H1 (cell line): ENCODE results near the gene LAPTM4A. TPM values are rescaled to one million over a fixed set of nuclear protein-coding genes. Genes with fewer than 3 reads are reported as not detected.

ENCODE experiments used
- CTCF ChIA-PET: fragments of 300-600 bp; sonication (Branson Sonifier 250); formaldehyde crosslinking; loops from one replicate; lab custom pipeline; 2021; ENCODE audit not compliant: partially characterized antibody; lab: Charles Lee
- POLR2A ChIA-PET: fragments of 300-600 bp; sonication (Branson Sonifier 250); formaldehyde crosslinking; loops from one replicate; lab custom pipeline; 2021; ENCODE audit warnings: inconsistent platforms; ENCODE audit not compliant: partially characterized antibody; lab: Charles Lee
- DNase-seq, 2 experiments: peaks; one replicate each; pipeline versions ENCODE4 v3.0.0 to v3.0.0-alpha.2; 2010 to 2022; ENCODE audit warnings: low spot score in 2 of 2, low read depth in 1 of 2, mixed read lengths in 1 of 2
- FAIRE-seq: peaks from 2 replicates; lab custom pipeline; 2011; peaks lifted over from hg19 to GRCh38; lab: Jason Lieb, UNC
- H2AFZ ChIP-seq: 2 replicates; pipeline ENCODE4 v1.8.1; 2012; ENCODE audit warnings: low read length, inconsistent platforms
- H2AK5ac ChIP-seq: 2 replicates; pipeline ENCODE4 v1.6.1; 2013; ENCODE audit warnings: low read depth, low read length
- H2BK120ac ChIP-seq: replicated peaks from 2 replicates; pipeline ENCODE3; 2013; ENCODE audit warnings: low read depth, low read length, inconsistent platforms
- H2BK12ac ChIP-seq: 2 replicates; pipeline ENCODE4 v1.6.1; 2013; ENCODE audit warnings: low read depth, low read length
- H2BK15ac ChIP-seq: 2 replicates; pipeline ENCODE4 v1.6.1; 2013; ENCODE audit warnings: low read length
- H2BK20ac ChIP-seq: 2 replicates; pipeline ENCODE4 v1.6.1; 2013; ENCODE audit warnings: low read length
- H2BK5ac ChIP-seq: 2 replicates; pipeline ENCODE4 v1.6.1; 2013; ENCODE audit warnings: low read depth, low read length
- H3K14ac ChIP-seq: 2 replicates; pipeline ENCODE4 v1.6.1; 2013; ENCODE audit warnings: inconsistent platforms; ENCODE audit not compliant: insufficient read length
- H3K18ac ChIP-seq: 2 replicates; pipeline ENCODE4 v1.6.1; 2013; ENCODE audit warnings: low read length; ENCODE audit errors: extremely low read depth
- H3K23ac ChIP-seq: 2 replicates; pipeline ENCODE4 v1.6.1; 2013; ENCODE audit warnings: inconsistent platforms; ENCODE audit not compliant: insufficient read length
- H3K23me2 ChIP-seq: 2 replicates; pipeline ENCODE4 v1.6.1; 2013; ENCODE audit warnings: low read depth, low read length
- H3K27ac ChIP-seq: 2 replicates; pipeline ENCODE4 v1.6.1; 2011; ENCODE audit warnings: low read depth, low read length, inconsistent platforms
- H3K27me3 ChIP-seq, 4 experiments: replicated peaks in 1 of 4; 1 replicate in 1 of 4; 2 replicates in 3 of 4; pipeline versions ENCODE4 v1.6.1 to v1.8.1; 2011 to 2013; ENCODE audit warnings: low read length in 3 of 4, mild to moderate bottlenecking in 3 of 4, inconsistent platforms in 2 of 4, mixed read lengths in 2 of 4, moderate library complexity in 1 of 4; ENCODE audit not compliant: control insufficient read depth in 3 of 4, insufficient read depth in 3 of 4; ENCODE audit errors: extremely low read depth in 1 of 4
- H3K36me3 ChIP-seq, 4 experiments: 2 replicates each; pipeline versions ENCODE4 v1.6.1 to v1.8.1; 2011 to 2013; ENCODE audit warnings: mild to moderate bottlenecking in 4 of 4, low read length in 3 of 4, moderate library complexity in 2 of 4, control low read depth in 1 of 4, inconsistent platforms in 1 of 4; ENCODE audit not compliant: insufficient read depth in 4 of 4, control insufficient read depth in 2 of 4
- H3K4ac ChIP-seq: replicated peaks from 2 replicates; pipeline ENCODE3; 2013; ENCODE audit warnings: low read length, low read depth, mixed read lengths, inconsistent platforms; ENCODE audit not compliant: insufficient read length
- H3K4me1 ChIP-seq, 4 experiments: replicated peaks in 1 of 4; 1 replicate in 1 of 4; 2 replicates in 3 of 4; pipeline versions ENCODE4 v1.6.1 to v1.8.1; 2011 to 2013; ENCODE audit warnings: low read length in 3 of 4, inconsistent platforms in 2 of 4, mixed read lengths in 1 of 4; ENCODE audit not compliant: insufficient read depth in 4 of 4, control insufficient read depth in 3 of 4
- H3K4me2 ChIP-seq, 2 experiments: 2 replicates each; pipeline versions ENCODE4 v1.6.1 to v1.8.1; 2011 to 2013; ENCODE audit warnings: low read depth in 2 of 2, low read length in 2 of 2, control low read depth in 1 of 2, inconsistent platforms in 1 of 2, mild to moderate bottlenecking in 1 of 2; ENCODE audit not compliant: insufficient read depth in 1 of 2
- H3K4me3 ChIP-seq, 4 experiments: fragments of 200-600, 300-600 bp in 1 of 4; sonication (generic), shearing (Covaris generic), sonication (Bioruptor Twin) in 1 of 4; 2 replicates each; pipeline versions ENCODE4 v1.5.1 to v1.8.1; 2011 to 2016; ENCODE audit warnings: low read length in 4 of 4, low read depth in 3 of 4, control low read depth in 2 of 4, inconsistent platforms in 2 of 4, mild to moderate bottlenecking in 2 of 4, mixed read lengths in 1 of 4, moderate library complexity in 1 of 4; ENCODE audit not compliant: insufficient read depth in 2 of 4; ENCODE audit errors: extremely low read depth in 1 of 4
- H3K56ac ChIP-seq: replicated peaks from 2 replicates; pipeline ENCODE3; 2013; ENCODE audit warnings: low read depth, mild to moderate bottlenecking, mixed read lengths, low read length, inconsistent platforms; ENCODE audit not compliant: insufficient read length
- H3K79me1 ChIP-seq: 2 replicates; pipeline ENCODE4 v1.6.1; 2013; ENCODE audit warnings: low read depth, low read length, control low read depth
- H3K79me2 ChIP-seq, 2 experiments: 2 replicates each; pipeline versions ENCODE4 v1.6.1 to v1.8.1; 2012 to 2013; ENCODE audit warnings: low read length in 2 of 2, mild to moderate bottlenecking in 2 of 2, inconsistent platforms in 1 of 2; ENCODE audit not compliant: insufficient read depth in 2 of 2, control insufficient read depth in 1 of 2
- H3K9ac ChIP-seq, 4 experiments: replicated peaks in 1 of 4; 1 replicate in 1 of 4; 2 replicates in 3 of 4; pipeline versions ENCODE4 v1.6.1 to v1.8.1; 2011 to 2013; ENCODE audit warnings: low read depth in 3 of 4, low read length in 3 of 4, control low read depth in 2 of 4, mild to moderate bottlenecking in 2 of 4, moderate library complexity in 2 of 4, inconsistent platforms in 1 of 4; ENCODE audit errors: extremely low read depth in 1 of 4
- H3K9me3 ChIP-seq, 2 experiments: 2 replicates each; pipeline versions ENCODE4 v1.6.1 to v1.8.1; 2012 to 2013; ENCODE audit warnings: mild to moderate bottlenecking in 2 of 2, moderate library complexity in 2 of 2, control low read depth in 1 of 2, inconsistent platforms in 1 of 2, low read depth in 1 of 2, low read length in 1 of 2, mixed read lengths in 1 of 2; ENCODE audit not compliant: insufficient read depth in 2 of 2
- H4K20me1 ChIP-seq, 2 experiments: replicated peaks in 1 of 2; 2 replicates each; pipeline versions ENCODE3 to v1.8.1; 2011 to 2013; ENCODE audit warnings: inconsistent platforms in 2 of 2, low read length in 2 of 2, mild to moderate bottlenecking in 1 of 2; ENCODE audit not compliant: insufficient read depth in 2 of 2, control insufficient read depth in 1 of 2
- H4K5ac ChIP-seq: 2 replicates; pipeline ENCODE4 v1.6.1; 2013; ENCODE audit warnings: low read length, low read depth, mixed read lengths, inconsistent platforms; ENCODE audit not compliant: insufficient read length
- H4K8ac ChIP-seq: 2 replicates; pipeline ENCODE4 v1.8.0; 2013; ENCODE audit warnings: mild to moderate bottlenecking, moderate library complexity, low read length, inconsistent platforms; ENCODE audit not compliant: insufficient read depth; ENCODE audit errors: extremely low read depth
- H4K91ac ChIP-seq: replicated peaks from 2 replicates; pipeline ENCODE3; 2013; ENCODE audit warnings: low read length, mixed read lengths, inconsistent platforms; ENCODE audit not compliant: insufficient read length
- CEBPB ChIP-seq: IDR thresholded peaks from 2 replicates; pipeline ENCODE4 v1.6.1; 2012; ENCODE audit warnings: low read depth, low read length
- CTBP2 ChIP-seq: IDR thresholded peaks from 2 replicates; pipeline ENCODE4 v1.7.0; 2011; ENCODE audit warnings: borderline replicate concordance, mild to moderate bottlenecking, moderate library complexity, mixed read lengths, low read length; ENCODE audit not compliant: insufficient read depth, insufficient read length
- CTCF ChIP-seq, 3 experiments: IDR thresholded peaks; 1 replicate in 2 of 3; 2 replicates in 1 of 3; pipeline versions ENCODE4 v1.5.1 to v1.6.1; 2011; ENCODE audit warnings: low read length in 3 of 3, mild to moderate bottlenecking in 3 of 3, inconsistent platforms in 2 of 3, low read depth in 1 of 3, moderate library complexity in 1 of 3; ENCODE audit not compliant: insufficient read depth in 1 of 3; ENCODE audit errors: control extremely low read depth in 1 of 3
- E2F6 ChIP-seq: IDR thresholded peaks from 2 replicates; pipeline ENCODE4 v1.6.1; 2012; ENCODE audit warnings: inconsistent platforms
- KDM1A ChIP-seq: fragments of 200-600, 300-600 bp; sonication (generic); IDR thresholded peaks from 2 replicates; pipeline ENCODE4 v1.7.1; 2016; ENCODE audit warnings: mild to moderate bottlenecking, low read length, borderline replicate concordance
- KDM5A ChIP-seq: fragments of 200-600 bp; IDR thresholded peaks from 2 replicates; pipeline ENCODE4 v1.7.1; 2012; ENCODE audit warnings: mild to moderate bottlenecking, low read length, inconsistent platforms, mixed read lengths
- POLR2AphosphoS5 ChIP-seq: IDR thresholded peaks from 2 replicates; pipeline ENCODE4 v1.6.1; 2011; ENCODE audit warnings: low read depth, low read length
- RAD21 ChIP-seq, 2 experiments: IDR thresholded peaks in 1 of 2; conservative IDR thresholded peaks in 1 of 2; 2 replicates each; pipeline ENCODE4 v1.6.1; 2011; ENCODE audit warnings: low read depth in 2 of 2, low read length in 2 of 2, improper control_type of control experiment in 1 of 2, inconsistent platforms in 1 of 2, mild to moderate bottlenecking in 1 of 2, moderate library complexity in 1 of 2
- RXRA ChIP-seq: IDR thresholded peaks from 2 replicates; pipeline ENCODE4 v1.6.1; 2011; ENCODE audit warnings: low read depth, mild to moderate bottlenecking, low read length, moderate library complexity; ENCODE audit not compliant: insufficient read depth
- SP4 ChIP-seq: IDR thresholded peaks from 2 replicates; pipeline ENCODE4 v1.6.1; 2012; ENCODE audit warnings: low read length, inconsistent platforms
- TAF1 ChIP-seq: IDR thresholded peaks from 2 replicates; pipeline ENCODE4 v1.6.1; 2011; ENCODE audit warnings: mild to moderate bottlenecking, low read depth, low read length
- WGBS, 2 experiments: shearing (Covaris generic) in 1 of 2; methylation state at CpG; one replicate each; pipeline versions ENCODE4 v1.1.6 to v1.1.7; 2013 to 2015; ENCODE audit warnings: low lambda C conversion rate in 2 of 2, mixed read lengths in 2 of 2, inconsistent platforms in 1 of 2, low coverage in 1 of 2, missing lambda C conversion rate in 1 of 2; ENCODE audit not compliant: insufficient replicate concordance in 2 of 2, insufficient coverage in 1 of 2, insufficient read length in 1 of 2; ENCODE audit errors: extremely low coverage in 1 of 2, missing lambda C conversion rate in 1 of 2; 5-methylcytosine and 5-hydroxymethylcytosine counted together
- polyA plus RNA-seq, 7 experiments: library from polyadenylated mRNA; depleted of rRNA in 3 of 7; stranded (reverse) in 5 of 7; unstranded in 2 of 7; fragments of >200 nt in 5 of 7; fragments of 200-250 nt in 2 of 7; gene quantifications; 1 replicate in 5 of 7; 2 replicates in 1 of 7; 4 replicates in 1 of 7; pipeline versions ENCODE4 v1.2.1 to v1.2.3, GENCODE V29; 2011 to 2013; ENCODE audit warnings: missing spikeins in 2 of 7, mixed read lengths in 2 of 7
- total RNA-seq: library from RNA; stranded (reverse); fragmentation: NEBNext Ultra II Directional; extraction: Animal tissue kit (Norgen Biotek cat#: 25700); gene quantifications from 2 replicates; pipeline ENCODE4 v1.2.1, GENCODE V29; 2021

The LAPTM4A gene
- total and polyA plus RNA-seq, 2 of the 8 experiments (the other 6 are each of a cell fraction or from before 2014, with no cell fraction given) = 193 to 419 TPM

- Histone ChIP-seq H4K5ac (no peak overlapping the region), H4K20me1 (no peaks in the 10 kb centered on the region), H2BK12ac (no peak overlapping the region), H3K79me2 (no peaks in the 10 kb centered on the region), H3K9me3 (no peaks in the 10 kb centered on the region), H3K27ac (no peak overlapping the region), H3K56ac (no peak overlapping the region), H3K4me2 (no peak overlapping the region), H3K4me3 (no peak overlapping the region), H3K9ac (no peak overlapping the region), H3K27me3 (no peaks in the 10 kb centered on the region), H3K14ac (no peak overlapping the region), H3K4me1 (no peaks in the 10 kb centered on the region), H4K8ac (no peak overlapping the region), H2BK5ac (no peak overlapping the region), H3K36me3 (no peaks in the 10 kb centered on the region), H2BK15ac (no peak overlapping the region), H2AK5ac (no peak overlapping the region), H3K18ac (no peak overlapping the region), H4K91ac (no peak overlapping the region), H3K23ac (no peak overlapping the region), H2BK20ac (no peak overlapping the region), H3K79me1 (no peaks in the 10 kb centered on the region), H2AFZ (peak overlapping the region; percentile 87), H2BK120ac (no peak overlapping the region), H3K4ac (no peak overlapping the region), H3K23me2 (no peaks in the 10 kb centered on the region)
- FAIRE-seq (no peak), DNase-seq (no peak)
- ChIA-PET POLR2A (no interaction called here), CTCF (interaction anchor here (0.7 to 1.6 kb wide), 7 partner anchors 10 to 144 kb away, joined by 3 to 7 read pairs (median 4); no protein-coding TSS in a partner anchor)
- WGBS, 2 experiments = 95% methylated on average over 6 of the region's 6 CpGs; no CpG with 5 or more reads in 1 of the 2 experiments
- no peak for TF ChIP-seq SP4
- TF ChIP-seq KDM1A = no peak
- TF ChIP-seq CTBP2 = no peak
- TF ChIP-seq CEBPB = no peak
- no peak for TF ChIP-seq POLR2AphosphoS5
- no peak for TF ChIP-seq KDM5A
- TF ChIP-seq E2F6 = no peak
- TF ChIP-seq TAF1 = no peak
- no peak for TF ChIP-seq CTCF (IDR thresholded peaks at IDR 0.05; ENCODE audit: control extremely low read depth in 1 of 3, insufficient read depth in 1 of 3, low read depth in 1 of 3, low read length in 3 of 3)
- no peak for TF ChIP-seq RXRA
- TF ChIP-seq RAD21 (IDR thresholded peaks at IDR 0.05 in 1 of 2, conservative IDR thresholded peaks at IDR 0.05 in 1 of 2; ENCODE audit: low read depth in 2 of 2, low read length in 2 of 2) = no peak
Measured at GRCh38 chr2:20099780-20100179, 48.4 kb upstream of the LAPTM4A start.
